H1 (cell line): ENCODE results near the gene BPI. TPM values are rescaled to one million over a fixed set of nuclear protein-coding genes. Genes with fewer than 3 reads are reported as not detected.

Experiments used
- CTCF ChIA-PET: fragments of 300-600 bp; sonication (Branson Sonifier 250); formaldehyde crosslinking; loops from one replicate; lab custom pipeline; 2021; ENCODE audit not compliant: partially characterized antibody; lab: Charles Lee
- POLR2A ChIA-PET: fragments of 300-600 bp; sonication (Branson Sonifier 250); formaldehyde crosslinking; loops from one replicate; lab custom pipeline; 2021; ENCODE audit warnings: inconsistent platforms; ENCODE audit not compliant: partially characterized antibody; lab: Charles Lee
- DNase-seq, 2 experiments: peaks; one replicate each; pipeline versions ENCODE4 v3.0.0 to v3.0.0-alpha.2; 2010 to 2022; ENCODE audit warnings: low spot score in 2 of 2, low read depth in 1 of 2, mixed read lengths in 1 of 2
- FAIRE-seq: peaks from 2 replicates; lab custom pipeline; 2011; peaks lifted over from hg19 to GRCh38; lab: Jason Lieb, UNC
- H2AFZ ChIP-seq: 2 replicates; pipeline ENCODE4 v1.8.1; 2012; ENCODE audit warnings: low read length, inconsistent platforms
- H2AK5ac ChIP-seq: 2 replicates; pipeline ENCODE4 v1.6.1; 2013; ENCODE audit warnings: low read depth, low read length
- H2BK120ac ChIP-seq: replicated peaks from 2 replicates; pipeline ENCODE3; 2013; ENCODE audit warnings: low read depth, low read length, inconsistent platforms
- H2BK12ac ChIP-seq: 2 replicates; pipeline ENCODE4 v1.6.1; 2013; ENCODE audit warnings: low read depth, low read length
- H2BK15ac ChIP-seq: 2 replicates; pipeline ENCODE4 v1.6.1; 2013; ENCODE audit warnings: low read length
- H2BK20ac ChIP-seq: 2 replicates; pipeline ENCODE4 v1.6.1; 2013; ENCODE audit warnings: low read length
- H2BK5ac ChIP-seq: 2 replicates; pipeline ENCODE4 v1.6.1; 2013; ENCODE audit warnings: low read depth, low read length
- H3K14ac ChIP-seq: 2 replicates; pipeline ENCODE4 v1.6.1; 2013; ENCODE audit warnings: inconsistent platforms; ENCODE audit not compliant: insufficient read length
- H3K18ac ChIP-seq: 2 replicates; pipeline ENCODE4 v1.6.1; 2013; ENCODE audit warnings: low read length; ENCODE audit errors: extremely low read depth
- H3K23ac ChIP-seq: 2 replicates; pipeline ENCODE4 v1.6.1; 2013; ENCODE audit warnings: inconsistent platforms; ENCODE audit not compliant: insufficient read length
- H3K23me2 ChIP-seq: 2 replicates; pipeline ENCODE4 v1.6.1; 2013; ENCODE audit warnings: low read depth, low read length
- H3K27ac ChIP-seq: 2 replicates; pipeline ENCODE4 v1.6.1; 2011; ENCODE audit warnings: low read depth, low read length, inconsistent platforms
- H3K27me3 ChIP-seq, 4 experiments: replicated peaks in 1 of 4; 1 replicate in 1 of 4; 2 replicates in 3 of 4; pipeline versions ENCODE4 v1.6.1 to v1.8.1; 2011 to 2013; ENCODE audit warnings: low read length in 3 of 4, mild to moderate bottlenecking in 3 of 4, inconsistent platforms in 2 of 4, mixed read lengths in 2 of 4, moderate library complexity in 1 of 4; ENCODE audit not compliant: control insufficient read depth in 3 of 4, insufficient read depth in 3 of 4; ENCODE audit errors: extremely low read depth in 1 of 4
- H3K36me3 ChIP-seq, 4 experiments: 2 replicates each; pipeline versions ENCODE4 v1.6.1 to v1.8.1; 2011 to 2013; ENCODE audit warnings: mild to moderate bottlenecking in 4 of 4, low read length in 3 of 4, moderate library complexity in 2 of 4, control low read depth in 1 of 4, inconsistent platforms in 1 of 4; ENCODE audit not compliant: insufficient read depth in 4 of 4, control insufficient read depth in 2 of 4
- H3K4ac ChIP-seq: replicated peaks from 2 replicates; pipeline ENCODE3; 2013; ENCODE audit warnings: low read length, low read depth, mixed read lengths, inconsistent platforms; ENCODE audit not compliant: insufficient read length
- H3K4me1 ChIP-seq, 4 experiments: replicated peaks in 1 of 4; 1 replicate in 1 of 4; 2 replicates in 3 of 4; pipeline versions ENCODE4 v1.6.1 to v1.8.1; 2011 to 2013; ENCODE audit warnings: low read length in 3 of 4, inconsistent platforms in 2 of 4, mixed read lengths in 1 of 4; ENCODE audit not compliant: insufficient read depth in 4 of 4, control insufficient read depth in 3 of 4
- H3K4me2 ChIP-seq, 2 experiments: 2 replicates each; pipeline versions ENCODE4 v1.6.1 to v1.8.1; 2011 to 2013; ENCODE audit warnings: low read depth in 2 of 2, low read length in 2 of 2, control low read depth in 1 of 2, inconsistent platforms in 1 of 2, mild to moderate bottlenecking in 1 of 2; ENCODE audit not compliant: insufficient read depth in 1 of 2
- H3K4me3 ChIP-seq, 4 experiments: fragments of 200-600, 300-600 bp in 1 of 4; sonication (generic), shearing (Covaris generic), sonication (Bioruptor Twin) in 1 of 4; 2 replicates each; pipeline versions ENCODE4 v1.5.1 to v1.8.1; 2011 to 2016; ENCODE audit warnings: low read length in 4 of 4, low read depth in 3 of 4, control low read depth in 2 of 4, inconsistent platforms in 2 of 4, mild to moderate bottlenecking in 2 of 4, mixed read lengths in 1 of 4, moderate library complexity in 1 of 4; ENCODE audit not compliant: insufficient read depth in 2 of 4; ENCODE audit errors: extremely low read depth in 1 of 4
- H3K56ac ChIP-seq: replicated peaks from 2 replicates; pipeline ENCODE3; 2013; ENCODE audit warnings: low read depth, mild to moderate bottlenecking, mixed read lengths, low read length, inconsistent platforms; ENCODE audit not compliant: insufficient read length
- H3K79me1 ChIP-seq: 2 replicates; pipeline ENCODE4 v1.6.1; 2013; ENCODE audit warnings: low read depth, low read length, control low read depth
- H3K79me2 ChIP-seq, 2 experiments: 2 replicates each; pipeline versions ENCODE4 v1.6.1 to v1.8.1; 2012 to 2013; ENCODE audit warnings: low read length in 2 of 2, mild to moderate bottlenecking in 2 of 2, inconsistent platforms in 1 of 2; ENCODE audit not compliant: insufficient read depth in 2 of 2, control insufficient read depth in 1 of 2
- H3K9ac ChIP-seq, 4 experiments: replicated peaks in 1 of 4; 1 replicate in 1 of 4; 2 replicates in 3 of 4; pipeline versions ENCODE4 v1.6.1 to v1.8.1; 2011 to 2013; ENCODE audit warnings: low read depth in 3 of 4, low read length in 3 of 4, control low read depth in 2 of 4, mild to moderate bottlenecking in 2 of 4, moderate library complexity in 2 of 4, inconsistent platforms in 1 of 4; ENCODE audit errors: extremely low read depth in 1 of 4
- H3K9me3 ChIP-seq, 2 experiments: 2 replicates each; pipeline versions ENCODE4 v1.6.1 to v1.8.1; 2012 to 2013; ENCODE audit warnings: mild to moderate bottlenecking in 2 of 2, moderate library complexity in 2 of 2, control low read depth in 1 of 2, inconsistent platforms in 1 of 2, low read depth in 1 of 2, low read length in 1 of 2, mixed read lengths in 1 of 2; ENCODE audit not compliant: insufficient read depth in 2 of 2
- H4K20me1 ChIP-seq, 2 experiments: replicated peaks in 1 of 2; 2 replicates each; pipeline versions ENCODE3 to v1.8.1; 2011 to 2013; ENCODE audit warnings: inconsistent platforms in 2 of 2, low read length in 2 of 2, mild to moderate bottlenecking in 1 of 2; ENCODE audit not compliant: insufficient read depth in 2 of 2, control insufficient read depth in 1 of 2
- H4K5ac ChIP-seq: 2 replicates; pipeline ENCODE4 v1.6.1; 2013; ENCODE audit warnings: low read length, low read depth, mixed read lengths, inconsistent platforms; ENCODE audit not compliant: insufficient read length
- H4K8ac ChIP-seq: 2 replicates; pipeline ENCODE4 v1.8.0; 2013; ENCODE audit warnings: mild to moderate bottlenecking, moderate library complexity, low read length, inconsistent platforms; ENCODE audit not compliant: insufficient read depth; ENCODE audit errors: extremely low read depth
- H4K91ac ChIP-seq: replicated peaks from 2 replicates; pipeline ENCODE3; 2013; ENCODE audit warnings: low read length, mixed read lengths, inconsistent platforms; ENCODE audit not compliant: insufficient read length
- CBX5 ChIP-seq: fragments of 300-800, 300-1000 bp; sonication (generic); IDR thresholded peaks from 2 replicates; pipeline ENCODE4 v1.7.1; 2016; ENCODE audit warnings: antibody characterized with exemption, low read length, low read depth
- KDM1A ChIP-seq: fragments of 200-600, 300-600 bp; sonication (generic); IDR thresholded peaks from 2 replicates; pipeline ENCODE4 v1.7.1; 2016; ENCODE audit warnings: mild to moderate bottlenecking, low read length, borderline replicate concordance
- PHF8 ChIP-seq: fragments of 200-600 bp; sonication (generic); conservative IDR thresholded peaks from 2 replicates; pipeline ENCODE4 v1.7.1; 2012; ENCODE audit warnings: low read depth, mild to moderate bottlenecking, inconsistent platforms, low read length, moderate library complexity
- WGBS, 2 experiments: shearing (Covaris generic) in 1 of 2; methylation state at CpG; one replicate each; pipeline versions ENCODE4 v1.1.6 to v1.1.7; 2013 to 2015; ENCODE audit warnings: low lambda C conversion rate in 2 of 2, mixed read lengths in 2 of 2, inconsistent platforms in 1 of 2, low coverage in 1 of 2, missing lambda C conversion rate in 1 of 2; ENCODE audit not compliant: insufficient replicate concordance in 2 of 2, insufficient coverage in 1 of 2, insufficient read length in 1 of 2; ENCODE audit errors: extremely low coverage in 1 of 2, missing lambda C conversion rate in 1 of 2; 5-methylcytosine and 5-hydroxymethylcytosine counted together
- polyA plus RNA-seq, 7 experiments: library from polyadenylated mRNA; depleted of rRNA in 3 of 7; stranded (reverse) in 5 of 7; unstranded in 2 of 7; fragments of >200 nt in 5 of 7; fragments of 200-250 nt in 2 of 7; gene quantifications; 1 replicate in 5 of 7; 2 replicates in 1 of 7; 4 replicates in 1 of 7; pipeline versions ENCODE4 v1.2.1 to v1.2.3, GENCODE V29; 2011 to 2013; ENCODE audit warnings: missing spikeins in 2 of 7, mixed read lengths in 2 of 7
- total RNA-seq: library from RNA; stranded (reverse); fragmentation: NEBNext Ultra II Directional; extraction: Animal tissue kit (Norgen Biotek cat#: 25700); gene quantifications from 2 replicates; pipeline ENCODE4 v1.2.1, GENCODE V29; 2021
- TF ChIP-seq, protein P1 (sequence below): IDR thresholded peaks from 2 replicates; pipeline ENCODE4 v1.6.1; 2012; ENCODE audit warnings: inconsistent platforms

BPI gene
- total and polyA plus RNA-seq, 2 of the 8 experiments (the other 6 are each of a cell fraction or from before 2014, with no cell fraction given): not detected

DNA sequence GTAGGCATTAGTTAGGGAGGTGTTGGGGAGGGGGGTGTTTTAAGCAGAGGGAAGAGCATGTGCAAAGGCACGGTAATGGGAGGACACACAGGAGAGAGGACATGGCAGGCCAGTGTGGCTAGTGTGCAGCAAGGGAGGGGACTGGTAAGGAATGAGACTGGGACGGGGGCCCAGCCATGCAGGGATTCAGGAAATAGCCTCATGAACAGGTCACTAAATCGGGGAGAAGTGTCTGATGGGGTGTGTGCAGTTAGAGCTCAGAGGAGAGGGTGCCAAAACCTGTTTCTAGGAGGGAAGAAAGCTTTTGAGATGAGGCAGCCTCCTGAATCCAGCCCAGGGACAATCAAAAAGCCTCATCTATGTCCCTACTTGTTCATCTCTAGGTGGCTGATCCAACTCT lies 7.5 kb downstream of the BPI start:
- Histone ChIP-seq H3K18ac (no peak overlapping the region), H2BK15ac (no peak overlapping the region), H3K4ac (no peak overlapping the region), H3K36me3 (no peaks in the 10 kb centered on the region), H3K23ac (no peak overlapping the region), H4K5ac (no peak overlapping the region), H2BK20ac (no peak overlapping the region), H3K4me3 (no peak overlapping the region), H4K8ac (no peak overlapping the region), H2AFZ (no peak overlapping the region), H3K23me2 (peaks cover 15% of the 10 kb centered on the region; the same call in 1 of the 2 replicates), H3K27me3 (no peaks in the 10 kb centered on the region), H3K9me3 (no peaks in the 10 kb centered on the region; a peak in 2 of 4 replicates), H3K56ac (no peak overlapping the region), H3K14ac (no peak overlapping the region), H2BK12ac (no peak overlapping the region), H3K9ac (no peak overlapping the region), H2AK5ac (no peak overlapping the region), H3K79me2 (no peaks in the 10 kb centered on the region), H3K79me1 (no peaks in the 10 kb centered on the region), H2BK120ac (no peak overlapping the region), H3K4me1 (no peaks in the 10 kb centered on the region), H4K91ac (no peak overlapping the region), H3K27ac (no peak overlapping the region), H3K4me2 (no peak overlapping the region), H2BK5ac (no peak overlapping the region), H4K20me1 (peaks cover 0 to 4% of the 10 kb centered on the region in 2 experiments)
- 87% methylated on average over 3 of the region's 3 CpGs; no CpG with 5 or more reads in 1 of the 2 experiments for WGBS, 2 experiments
- ChIA-PET CTCF (interaction anchor here (1.3 to 2.7 kb wide), 3 partner anchors 11 to 238 kb away, joined by 3 to 6 read pairs (median 5); no protein-coding TSS in a partner anchor), POLR2A (interaction anchor here (0.9 kb wide), 1 partner anchor 293 kb away, joined by 3 read pairs; no protein-coding TSS in a partner anchor)
- DNase-seq (no peak), FAIRE-seq (no peak)
- TF ChIP-seq CBX5: no peak
- TF ChIP-seq, protein P1, sequence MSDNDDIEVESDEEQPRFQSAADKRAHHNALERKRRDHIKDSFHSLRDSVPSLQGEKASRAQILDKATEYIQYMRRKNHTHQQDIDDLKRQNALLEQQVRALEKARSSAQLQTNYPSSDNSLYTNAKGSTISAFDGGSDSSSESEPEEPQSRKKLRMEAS: no peak
- no peak for TF ChIP-seq PHF8
- no peak for TF ChIP-seq KDM1A
